A673 (cell line): ENCODE measurements around the gene DIRAS3. TPM values are rescaled to one million over a fixed set of nuclear protein-coding genes. Genes with fewer than 3 reads are reported as not detected.

Experiments
- BruUV-seq: library from RNA; stranded (reverse); fragments of 400-500 nt; replicated peaks from 2 replicates; lab custom pipeline; 2021; lab: Mats Ljungman, UMichigan
- CTCF ChIA-PET: fragments of 300-600 bp; sonication (Branson Sonifier 250); formaldehyde crosslinking; loops from one replicate; lab custom pipeline; 2022; ENCODE audit warnings: antibody characterized with exemption; lab: Charles Lee
- POLR2A ChIA-PET: fragments of 300-600 bp; sonication (Branson Sonifier 250); formaldehyde crosslinking; loops from one replicate; lab custom pipeline; 2022; ENCODE audit warnings: antibody characterized with exemption; ENCODE audit not compliant: low non-redundant PET; lab: Charles Lee
- DNase-seq: peaks from one replicate; pipeline ENCODE4 v3.0.0-alpha.2; 2015; ENCODE audit warnings: low spot score
- H3K27ac ChIP-seq: fragments of 200-600 bp; sonication (generic); 2 replicates; pipeline ENCODE4 v1.5.1; 2016; ENCODE audit warnings: mixed run types, low read depth, mild to moderate bottlenecking, mixed read lengths, antibody characterized with exemption, low read length; ENCODE audit not compliant: poor library complexity, severe bottlenecking
- H3K27me3 ChIP-seq: fragments of 200-600 bp; sonication (generic); replicated peaks from 2 replicates; pipeline ENCODE4 v1.6.1; 2017; ENCODE audit warnings: mixed run types, low read depth, mild to moderate bottlenecking, mixed read lengths, antibody characterized with exemption, low read length; ENCODE audit not compliant: insufficient read depth, poor library complexity
- H3K36me3 ChIP-seq: fragments of 200-600 bp; sonication (generic); 2 replicates; pipeline ENCODE4 v1.6.1; 2016; ENCODE audit warnings: mixed run types, mild to moderate bottlenecking, mixed read lengths, antibody characterized with exemption, low read length; ENCODE audit not compliant: insufficient read depth, poor library complexity, severe bottlenecking
- H3K4me1 ChIP-seq: fragments of 200-600 bp; sonication (generic); 2 replicates; pipeline ENCODE4 v1.6.1; 2017; ENCODE audit warnings: mixed run types, mild to moderate bottlenecking, mixed read lengths, antibody characterized with exemption, low read length; ENCODE audit not compliant: insufficient read depth, poor library complexity, severe bottlenecking
- H3K4me3 ChIP-seq: fragments of 200-600 bp; sonication (generic); 2 replicates; pipeline ENCODE4 v1.5.1; 2016; ENCODE audit warnings: low read depth, mixed run types, mild to moderate bottlenecking, mixed read lengths, low read length; ENCODE audit not compliant: poor library complexity, severe bottlenecking
- H3K9me3 ChIP-seq: fragments of 200-600 bp; sonication (generic); 2 replicates; pipeline ENCODE4 v1.6.1; 2016; ENCODE audit warnings: mixed run types, low read depth, mild to moderate bottlenecking, mixed read lengths, antibody characterized with exemption, low read length; ENCODE audit not compliant: poor library complexity, severe bottlenecking
- EZH2 ChIP-seq: fragments of 200-600 bp; sonication (generic); IDR thresholded peaks from 2 replicates; pipeline ENCODE4 v1.6.1; 2017; ENCODE audit warnings: borderline replicate concordance, low read depth, mild to moderate bottlenecking, mixed read lengths, antibody characterized with exemption, low read length; ENCODE audit not compliant: poor library complexity, severe bottlenecking
- intact Hi-C: fragments of 100-400 bp; cut with micrococcal nuclease; formaldehyde crosslinking; loops from one replicate; pipeline ENCODE4 v1.10.0; 2022; ENCODE audit not compliant: unreplicated experiment
- total RNA-seq: library from RNA; stranded (reverse); gene quantifications from 2 replicates; pipeline ENCODE4 v1.2.3, GENCODE V29; 2021
- TF ChIP-seq, protein P1 (sequence below): fragments of 300-800, 200-600 bp; sonication (generic); conservative IDR thresholded peaks from 2 replicates; pipeline ENCODE4 v1.5.1; 2017; ENCODE audit warnings: low read depth, mild to moderate bottlenecking, antibody characterized with exemption, low read length, moderate library complexity, mixed read lengths

The DIRAS3 gene
- total RNA-seq, 1 experiment from 2014 or later = 1.1 TPM

DNA sequence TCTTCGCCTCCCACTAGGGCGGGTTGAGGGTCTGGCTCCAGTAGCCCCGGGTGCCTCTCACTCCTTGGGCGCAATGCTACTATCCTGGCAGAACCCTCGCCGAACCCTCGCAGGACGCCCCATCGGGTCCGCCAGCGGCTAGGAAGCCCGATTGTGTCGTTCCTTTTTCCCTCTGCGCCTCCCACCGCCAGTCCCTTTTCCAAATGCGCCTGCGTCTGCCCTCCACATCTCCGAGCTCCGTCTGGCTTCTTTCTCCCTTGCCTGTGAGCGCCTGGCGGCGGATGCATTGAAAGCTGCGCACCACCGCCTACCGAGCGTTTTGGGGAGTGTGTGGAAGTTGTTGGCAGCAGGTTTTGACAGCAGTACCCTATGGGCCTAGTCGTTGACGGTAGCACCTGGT lies 1.0 kb upstream of the DIRAS3 start:
- DNase-seq = no peak
- Histone ChIP-seq H3K27me3 (no peaks in the 10 kb centered on the region), H3K4me3 (no peak overlapping the region), H3K4me1 (no peaks in the 10 kb centered on the region), H3K27ac (no peak overlapping the region), H3K9me3 (no peaks in the 10 kb centered on the region), H3K36me3 (no peaks in the 10 kb centered on the region)
- POLR2A ChIA-PET = no interaction called here
- intact Hi-C loops = no loop called here
- no TSS peak for BruUV-seq
- TF ChIP-seq, protein P1, sequence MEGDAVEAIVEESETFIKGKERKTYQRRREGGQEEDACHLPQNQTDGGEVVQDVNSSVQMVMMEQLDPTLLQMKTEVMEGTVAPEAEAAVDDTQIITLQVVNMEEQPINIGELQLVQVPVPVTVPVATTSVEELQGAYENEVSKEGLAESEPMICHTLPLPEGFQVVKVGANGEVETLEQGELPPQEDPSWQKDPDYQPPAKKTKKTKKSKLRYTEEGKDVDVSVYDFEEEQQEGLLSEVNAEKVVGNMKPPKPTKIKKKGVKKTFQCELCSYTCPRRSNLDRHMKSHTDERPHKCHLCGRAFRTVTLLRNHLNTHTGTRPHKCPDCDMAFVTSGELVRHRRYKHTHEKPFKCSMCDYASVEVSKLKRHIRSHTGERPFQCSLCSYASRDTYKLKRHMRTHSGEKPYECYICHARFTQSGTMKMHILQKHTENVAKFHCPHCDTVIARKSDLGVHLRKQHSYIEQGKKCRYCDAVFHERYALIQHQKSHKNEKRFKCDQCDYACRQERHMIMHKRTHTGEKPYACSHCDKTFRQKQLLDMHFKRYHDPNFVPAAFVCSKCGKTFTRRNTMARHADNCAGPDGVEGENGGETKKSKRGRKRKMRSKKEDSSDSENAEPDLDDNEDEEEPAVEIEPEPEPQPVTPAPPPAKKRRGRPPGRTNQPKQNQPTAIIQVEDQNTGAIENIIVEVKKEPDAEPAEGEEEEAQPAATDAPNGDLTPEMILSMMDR = no peak
- no peak for TF ChIP-seq EZH2
- CTCF ChIA-PET = no interaction called here

DNA sequence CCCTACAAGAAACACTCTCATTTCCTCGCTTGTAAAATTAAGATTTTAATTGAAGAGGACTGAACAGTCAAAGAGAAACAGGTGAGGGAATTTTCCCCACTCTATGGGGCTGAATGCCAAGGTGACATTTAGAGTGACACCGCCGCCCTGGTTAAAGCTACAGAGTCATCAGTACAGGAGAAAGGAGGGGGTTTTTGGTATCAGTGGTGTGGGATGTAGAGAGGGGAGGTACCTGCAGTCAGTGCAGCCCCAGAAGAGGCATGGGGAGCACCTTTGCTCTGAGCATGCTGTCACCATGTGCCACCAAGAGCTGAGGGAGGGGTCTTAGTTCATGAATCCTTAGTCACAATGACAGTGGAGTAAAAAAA lies 2.8 kb downstream of the DIRAS3 start:
- CTCF ChIA-PET = no interaction called here

DNA sequence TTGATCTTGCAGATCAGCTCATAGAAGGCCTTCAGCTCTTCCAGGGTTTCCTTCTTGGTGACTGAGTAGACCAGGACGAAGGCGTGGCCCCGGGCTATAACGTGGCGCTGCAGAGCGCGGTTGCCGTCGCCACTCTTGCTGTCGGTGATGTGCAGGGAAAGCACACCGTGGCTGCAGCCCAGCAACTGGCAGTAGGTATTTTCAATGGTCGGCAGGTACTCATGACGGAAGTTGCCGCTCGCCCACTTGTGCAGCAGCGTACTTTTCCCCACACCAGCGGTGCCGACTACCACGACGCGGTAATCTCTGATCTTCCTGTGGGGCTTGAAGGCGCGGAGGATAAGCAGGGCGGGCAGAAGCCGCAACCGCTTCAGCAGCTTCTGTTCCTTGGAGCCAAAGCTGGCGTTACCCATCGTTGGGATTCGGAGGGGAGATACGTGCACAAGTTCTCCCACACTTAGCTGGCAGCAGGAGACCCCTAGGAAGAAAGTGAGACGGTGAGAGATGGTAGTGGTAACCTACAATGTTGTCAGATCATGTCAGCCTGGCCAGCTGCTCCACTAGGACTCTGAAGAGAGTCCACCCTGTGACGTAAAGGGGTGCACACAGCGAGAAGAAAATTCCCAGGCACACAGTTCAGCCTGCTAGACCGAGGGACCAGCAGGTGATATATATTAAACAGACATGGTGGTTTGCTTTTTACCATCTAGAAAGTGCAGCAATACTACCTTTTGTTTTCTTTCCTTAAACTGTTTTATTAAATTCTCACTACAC lies 3.4 kb downstream of the DIRAS3 start:
- TF ChIP-seq, protein P1 = no peak
- no peak for TF ChIP-seq EZH2
- no peaks in the 10 kb centered on the region for H3K36me3 ChIP-seq
- H3K27me3 ChIP-seq = no peaks in the 10 kb centered on the region
- H3K9me3 ChIP-seq = no peaks in the 10 kb centered on the region
- POLR2A ChIA-PET = no interaction called here
- intact Hi-C loops = no loop called here
- CTCF ChIA-PET = no interaction called here
- no TSS peak for BruUV-seq
- no peak overlapping the region for H3K4me3 ChIP-seq
- no peak for DNase-seq
- no peaks in the 10 kb centered on the region for H3K4me1 ChIP-seq
- H3K27ac ChIP-seq = no peak overlapping the region

More for the DNA sequence above, 2.8 kb downstream of the DIRAS3 start:
- POLR2A ChIA-PET = no interaction called here
- H3K9me3 ChIP-seq = no peaks in the 10 kb centered on the region
- intact Hi-C loops = no loop called here
- no peak for DNase-seq
- TF ChIP-seq, protein P1 = no peak
- no peak for TF ChIP-seq EZH2
- no peak overlapping the region for H3K27ac ChIP-seq
- H3K4me1 ChIP-seq = no peaks in the 10 kb centered on the region
- no TSS peak for BruUV-seq
- no peaks in the 10 kb centered on the region for H3K36me3 ChIP-seq
- H3K4me3 ChIP-seq = no peak overlapping the region
- H3K27me3 ChIP-seq = no peaks in the 10 kb centered on the region
